Activated T-cell treated with anti-CD3 and anti-CD28 coated beads for 1 hour (primary cell): ENCODE results near the gene EIF4EBP3.
A peak's percentile ranks its signal among the peaks of the same experiment; 100 is the strongest.

Experiments
- DNase-seq: peaks from one replicate; pipeline ENCODE4 v3.0.0-alpha.2; 2020; ENCODE audit warnings: low read depth

The EIF4EBP3 gene

GRCh38 chr5:140557136-140557805 lies 9.8 kb downstream of the EIF4EBP3 start, which contains the start of gene SRA1:
Gene SRA1 (minus strand): TSS chr5:140557473. CDS start chr5:140557452, 21 bp downstream.
- DNase-seq: peak; percentile 65

- no peak for DNase-seq
These were observed 10.5 kb downstream of the EIF4EBP3 start for GRCh38 chr5:140557965-140558364.

GRCh38 chr5:140558542-140558941 lies 11.1 kb downstream of the EIF4EBP3 start:
- DNase-seq: no peak

- DNase-seq: no peak
These were observed 12.8 kb downstream of the EIF4EBP3 start for GRCh38 chr5:140560227-140560626.

- no peak for DNase-seq
These were observed 14.5 kb downstream of the EIF4EBP3 start for GRCh38 chr5:140561753-140562523.

GRCh38 chr5:140563596-140563995 lies 16.1 kb downstream of the EIF4EBP3 start:
- DNase-seq: no peak

GRCh38 chr5:140564196-140565023 lies 16.9 kb downstream of the EIF4EBP3 start, which contains the start of the genes APBB3 and SLC35A4:
Gene APBB3 (minus strand): TSS chr5:140564598. CDS start chr5:140564245, 353 bp downstream.
Gene SLC35A4 (plus strand): TSS chr5:140564828. CDS start chr5:140567170, 2,342 bp downstream.
- peak; percentile 89 for DNase-seq

GRCh38 chr5:140565024-140565779 lies 17.7 kb downstream of the EIF4EBP3 start:
- DNase-seq: no peak

GRCh38 chr5:140565780-140566095 lies 18.3 kb downstream of the EIF4EBP3 start:
- DNase-seq: no peak

- DNase-seq: no peak
These were observed 19.2 kb downstream of the EIF4EBP3 start for GRCh38 chr5:140566665-140567064.

- DNase-seq: no peak
These were observed 19.8 kb downstream of the EIF4EBP3 start for GRCh38 chr5:140567136-140567818.

GRCh38 chr5:140567871-140568270 lies 20.4 kb downstream of the EIF4EBP3 start:
- DNase-seq: no peak

GRCh38 chr5:140568443-140569063 lies 21.1 kb downstream of the EIF4EBP3 start:
- DNase-seq: no peak

GRCh38 chr5:140569197-140569596 lies 21.7 kb downstream of the EIF4EBP3 start:
- no peak for DNase-seq

GRCh38 chr5:140570058-140570457 lies 22.6 kb downstream of the EIF4EBP3 start:
- DNase-seq: no peak

GRCh38 chr5:140570488-140570887 lies 23.0 kb downstream of the EIF4EBP3 start:
- no peak for DNase-seq

GRCh38 chr5:140571105-140571504 lies 23.6 kb downstream of the EIF4EBP3 start:
- DNase-seq: no peak

GRCh38 chr5:140573683-140574082 lies 26.2 kb downstream of the EIF4EBP3 start:
- DNase-seq: no peak

GRCh38 chr5:140574165-140574564 lies 26.7 kb downstream of the EIF4EBP3 start:
- DNase-seq: no peak

GRCh38 chr5:140575309-140575708 lies 27.8 kb downstream of the EIF4EBP3 start:
- DNase-seq: no peak

- no peak for DNase-seq
These were observed 29.3 kb downstream of the EIF4EBP3 start for GRCh38 chr5:140576776-140577201.
